H1 (cell line): Measurements from ENCODE around the gene P3H2. TPM values are rescaled to one million over a fixed set of nuclear protein-coding genes. Genes with fewer than 3 reads are reported as not detected.

ENCODE experiments used
- CTCF ChIA-PET: fragments of 300-600 bp; sonication (Branson Sonifier 250); formaldehyde crosslinking; loops from one replicate; lab custom pipeline; 2021; ENCODE audit not compliant: partially characterized antibody; lab: Charles Lee
- POLR2A ChIA-PET: fragments of 300-600 bp; sonication (Branson Sonifier 250); formaldehyde crosslinking; loops from one replicate; lab custom pipeline; 2021; ENCODE audit warnings: inconsistent platforms; ENCODE audit not compliant: partially characterized antibody; lab: Charles Lee
- DNase-seq, 2 experiments: peaks; one replicate each; pipeline versions ENCODE4 v3.0.0 to v3.0.0-alpha.2; 2010 to 2022; ENCODE audit warnings: low spot score in 2 of 2, low read depth in 1 of 2, mixed read lengths in 1 of 2
- FAIRE-seq: peaks from 2 replicates; lab custom pipeline; 2011; peaks lifted over from hg19 to GRCh38; lab: Jason Lieb, UNC
- H2AFZ ChIP-seq: 2 replicates; pipeline ENCODE4 v1.8.1; 2012; ENCODE audit warnings: low read length, inconsistent platforms
- H2AK5ac ChIP-seq: 2 replicates; pipeline ENCODE4 v1.6.1; 2013; ENCODE audit warnings: low read depth, low read length
- H2BK120ac ChIP-seq: replicated peaks from 2 replicates; pipeline ENCODE3; 2013; ENCODE audit warnings: low read depth, low read length, inconsistent platforms
- H2BK12ac ChIP-seq: 2 replicates; pipeline ENCODE4 v1.6.1; 2013; ENCODE audit warnings: low read depth, low read length
- H2BK15ac ChIP-seq: 2 replicates; pipeline ENCODE4 v1.6.1; 2013; ENCODE audit warnings: low read length
- H2BK20ac ChIP-seq: 2 replicates; pipeline ENCODE4 v1.6.1; 2013; ENCODE audit warnings: low read length
- H2BK5ac ChIP-seq: 2 replicates; pipeline ENCODE4 v1.6.1; 2013; ENCODE audit warnings: low read depth, low read length
- H3K14ac ChIP-seq: 2 replicates; pipeline ENCODE4 v1.6.1; 2013; ENCODE audit warnings: inconsistent platforms; ENCODE audit not compliant: insufficient read length
- H3K18ac ChIP-seq: 2 replicates; pipeline ENCODE4 v1.6.1; 2013; ENCODE audit warnings: low read length; ENCODE audit errors: extremely low read depth
- H3K23ac ChIP-seq: 2 replicates; pipeline ENCODE4 v1.6.1; 2013; ENCODE audit warnings: inconsistent platforms; ENCODE audit not compliant: insufficient read length
- H3K23me2 ChIP-seq: 2 replicates; pipeline ENCODE4 v1.6.1; 2013; ENCODE audit warnings: low read depth, low read length
- H3K27ac ChIP-seq: 2 replicates; pipeline ENCODE4 v1.6.1; 2011; ENCODE audit warnings: low read depth, low read length, inconsistent platforms
- H3K27me3 ChIP-seq, 4 experiments: replicated peaks in 1 of 4; 1 replicate in 1 of 4; 2 replicates in 3 of 4; pipeline versions ENCODE4 v1.6.1 to v1.8.1; 2011 to 2013; ENCODE audit warnings: low read length in 3 of 4, mild to moderate bottlenecking in 3 of 4, inconsistent platforms in 2 of 4, mixed read lengths in 2 of 4, moderate library complexity in 1 of 4; ENCODE audit not compliant: control insufficient read depth in 3 of 4, insufficient read depth in 3 of 4; ENCODE audit errors: extremely low read depth in 1 of 4
- H3K36me3 ChIP-seq, 4 experiments: 2 replicates each; pipeline versions ENCODE4 v1.6.1 to v1.8.1; 2011 to 2013; ENCODE audit warnings: mild to moderate bottlenecking in 4 of 4, low read length in 3 of 4, moderate library complexity in 2 of 4, control low read depth in 1 of 4, inconsistent platforms in 1 of 4; ENCODE audit not compliant: insufficient read depth in 4 of 4, control insufficient read depth in 2 of 4
- H3K4ac ChIP-seq: replicated peaks from 2 replicates; pipeline ENCODE3; 2013; ENCODE audit warnings: low read length, low read depth, mixed read lengths, inconsistent platforms; ENCODE audit not compliant: insufficient read length
- H3K4me1 ChIP-seq, 4 experiments: replicated peaks in 1 of 4; 1 replicate in 1 of 4; 2 replicates in 3 of 4; pipeline versions ENCODE4 v1.6.1 to v1.8.1; 2011 to 2013; ENCODE audit warnings: low read length in 3 of 4, inconsistent platforms in 2 of 4, mixed read lengths in 1 of 4; ENCODE audit not compliant: insufficient read depth in 4 of 4, control insufficient read depth in 3 of 4
- H3K4me2 ChIP-seq, 2 experiments: 2 replicates each; pipeline versions ENCODE4 v1.6.1 to v1.8.1; 2011 to 2013; ENCODE audit warnings: low read depth in 2 of 2, low read length in 2 of 2, control low read depth in 1 of 2, inconsistent platforms in 1 of 2, mild to moderate bottlenecking in 1 of 2; ENCODE audit not compliant: insufficient read depth in 1 of 2
- H3K4me3 ChIP-seq, 4 experiments: fragments of 200-600, 300-600 bp in 1 of 4; sonication (generic), shearing (Covaris generic), sonication (Bioruptor Twin) in 1 of 4; 2 replicates each; pipeline versions ENCODE4 v1.5.1 to v1.8.1; 2011 to 2016; ENCODE audit warnings: low read length in 4 of 4, low read depth in 3 of 4, control low read depth in 2 of 4, inconsistent platforms in 2 of 4, mild to moderate bottlenecking in 2 of 4, mixed read lengths in 1 of 4, moderate library complexity in 1 of 4; ENCODE audit not compliant: insufficient read depth in 2 of 4; ENCODE audit errors: extremely low read depth in 1 of 4
- H3K56ac ChIP-seq: replicated peaks from 2 replicates; pipeline ENCODE3; 2013; ENCODE audit warnings: low read depth, mild to moderate bottlenecking, mixed read lengths, low read length, inconsistent platforms; ENCODE audit not compliant: insufficient read length
- H3K79me1 ChIP-seq: 2 replicates; pipeline ENCODE4 v1.6.1; 2013; ENCODE audit warnings: low read depth, low read length, control low read depth
- H3K79me2 ChIP-seq, 2 experiments: 2 replicates each; pipeline versions ENCODE4 v1.6.1 to v1.8.1; 2012 to 2013; ENCODE audit warnings: low read length in 2 of 2, mild to moderate bottlenecking in 2 of 2, inconsistent platforms in 1 of 2; ENCODE audit not compliant: insufficient read depth in 2 of 2, control insufficient read depth in 1 of 2
- H3K9ac ChIP-seq, 4 experiments: replicated peaks in 1 of 4; 1 replicate in 1 of 4; 2 replicates in 3 of 4; pipeline versions ENCODE4 v1.6.1 to v1.8.1; 2011 to 2013; ENCODE audit warnings: low read depth in 3 of 4, low read length in 3 of 4, control low read depth in 2 of 4, mild to moderate bottlenecking in 2 of 4, moderate library complexity in 2 of 4, inconsistent platforms in 1 of 4; ENCODE audit errors: extremely low read depth in 1 of 4
- H3K9me3 ChIP-seq, 2 experiments: 2 replicates each; pipeline versions ENCODE4 v1.6.1 to v1.8.1; 2012 to 2013; ENCODE audit warnings: mild to moderate bottlenecking in 2 of 2, moderate library complexity in 2 of 2, control low read depth in 1 of 2, inconsistent platforms in 1 of 2, low read depth in 1 of 2, low read length in 1 of 2, mixed read lengths in 1 of 2; ENCODE audit not compliant: insufficient read depth in 2 of 2
- H4K20me1 ChIP-seq, 2 experiments: replicated peaks in 1 of 2; 2 replicates each; pipeline versions ENCODE3 to v1.8.1; 2011 to 2013; ENCODE audit warnings: inconsistent platforms in 2 of 2, low read length in 2 of 2, mild to moderate bottlenecking in 1 of 2; ENCODE audit not compliant: insufficient read depth in 2 of 2, control insufficient read depth in 1 of 2
- H4K5ac ChIP-seq: 2 replicates; pipeline ENCODE4 v1.6.1; 2013; ENCODE audit warnings: low read length, low read depth, mixed read lengths, inconsistent platforms; ENCODE audit not compliant: insufficient read length
- H4K8ac ChIP-seq: 2 replicates; pipeline ENCODE4 v1.8.0; 2013; ENCODE audit warnings: mild to moderate bottlenecking, moderate library complexity, low read length, inconsistent platforms; ENCODE audit not compliant: insufficient read depth; ENCODE audit errors: extremely low read depth
- H4K91ac ChIP-seq: replicated peaks from 2 replicates; pipeline ENCODE3; 2013; ENCODE audit warnings: low read length, mixed read lengths, inconsistent platforms; ENCODE audit not compliant: insufficient read length
- ATF3 ChIP-seq: IDR thresholded peaks from 2 replicates; pipeline ENCODE4 v1.6.1; 2011; ENCODE audit warnings: low read depth, mild to moderate bottlenecking, low read length; ENCODE audit not compliant: insufficient read depth
- CEBPB ChIP-seq: IDR thresholded peaks from 2 replicates; pipeline ENCODE4 v1.6.1; 2012; ENCODE audit warnings: low read depth, low read length
- EP300 ChIP-seq, 2 experiments: IDR thresholded peaks; 1 replicate in 1 of 2; 2 replicates in 1 of 2; pipeline ENCODE4 v1.6.1; 2011 to 2012; ENCODE audit warnings: low read depth in 2 of 2, low read length in 2 of 2, mild to moderate bottlenecking in 2 of 2, borderline replicate concordance in 1 of 2, inconsistent platforms in 1 of 2, moderate library complexity in 1 of 2
- GTF2F1 ChIP-seq: IDR thresholded peaks from 2 replicates; pipeline ENCODE4 v1.6.1; 2012; ENCODE audit warnings: low read depth, low read length, improper control_type of control experiment, borderline replicate concordance
- KDM5A ChIP-seq: fragments of 200-600 bp; IDR thresholded peaks from 2 replicates; pipeline ENCODE4 v1.7.1; 2012; ENCODE audit warnings: mild to moderate bottlenecking, low read length, inconsistent platforms, mixed read lengths
- POU5F1 ChIP-seq: IDR thresholded peaks from 2 replicates; pipeline ENCODE4 v1.6.1; 2011; ENCODE audit warnings: low read depth, mild to moderate bottlenecking, low read length, moderate library complexity
- RXRA ChIP-seq: IDR thresholded peaks from 2 replicates; pipeline ENCODE4 v1.6.1; 2011; ENCODE audit warnings: low read depth, mild to moderate bottlenecking, low read length, moderate library complexity; ENCODE audit not compliant: insufficient read depth
- SAP30 ChIP-seq: fragments of 300-600 bp; sonication (generic); IDR thresholded peaks from 2 replicates; pipeline ENCODE4 v1.7.1; 2012; ENCODE audit warnings: low read length, moderate library complexity, mild to moderate bottlenecking, inconsistent platforms; ENCODE audit not compliant: insufficient read depth, insufficient replicate concordance
- WGBS, 2 experiments: shearing (Covaris generic) in 1 of 2; methylation state at CpG; one replicate each; pipeline versions ENCODE4 v1.1.6 to v1.1.7; 2013 to 2015; ENCODE audit warnings: low lambda C conversion rate in 2 of 2, mixed read lengths in 2 of 2, inconsistent platforms in 1 of 2, low coverage in 1 of 2, missing lambda C conversion rate in 1 of 2; ENCODE audit not compliant: insufficient replicate concordance in 2 of 2, insufficient coverage in 1 of 2, insufficient read length in 1 of 2; ENCODE audit errors: extremely low coverage in 1 of 2, missing lambda C conversion rate in 1 of 2; 5-methylcytosine and 5-hydroxymethylcytosine counted together
- polyA plus RNA-seq, 7 experiments: library from polyadenylated mRNA; depleted of rRNA in 3 of 7; stranded (reverse) in 5 of 7; unstranded in 2 of 7; fragments of >200 nt in 5 of 7; fragments of 200-250 nt in 2 of 7; gene quantifications; 1 replicate in 5 of 7; 2 replicates in 1 of 7; 4 replicates in 1 of 7; pipeline versions ENCODE4 v1.2.1 to v1.2.3, GENCODE V29; 2011 to 2013; ENCODE audit warnings: missing spikeins in 2 of 7, mixed read lengths in 2 of 7
- total RNA-seq: library from RNA; stranded (reverse); fragmentation: NEBNext Ultra II Directional; extraction: Animal tissue kit (Norgen Biotek cat#: 25700); gene quantifications from 2 replicates; pipeline ENCODE4 v1.2.1, GENCODE V29; 2021

P3H2 gene
- total and polyA plus RNA-seq, 2 of the 8 experiments (the other 6 are each of a cell fraction or from before 2014, with no cell fraction given) = 40.5 to 60.4 TPM

GRCh38 chr3:190105876-190106275 is 14.8 kb downstream of the P3H2 start:
- TF ChIP-seq CEBPB (no peak), POU5F1 (no peak), GTF2F1 (no peak), RXRA (no peak), SAP30 (no peak), EP300 (IDR thresholded peaks at IDR 0.05; ENCODE audit: borderline replicate concordance in 1 of 2, low read depth in 2 of 2, low read length in 2 of 2) (no peak), ATF3 (no peak), KDM5A (no peak)
- H3K79me2 ChIP-seq = peaks cover 0 to 61% of the 10 kb centered on the region in 2 experiments; a peak in 2 of 4 replicates
- POLR2A ChIA-PET = no interaction called here

More at GRCh38 chr3:190105876-190106275, 14.8 kb downstream of the P3H2 start:
- H4K20me1 ChIP-seq = peaks cover 0 to 2% of the 10 kb centered on the region in 2 experiments
- H2BK5ac ChIP-seq = no peak overlapping the region
- no peak overlapping the region for H3K4ac ChIP-seq
- H2BK15ac ChIP-seq = no peak overlapping the region
- no peak overlapping the region for H4K91ac ChIP-seq
- H3K36me3 ChIP-seq = no peaks in the 10 kb centered on the region; a peak in 1 of 8 replicates
- no peak overlapping the region for H2BK120ac ChIP-seq
- no peak overlapping the region for H3K9ac ChIP-seq
- H2AK5ac ChIP-seq = no peak overlapping the region
- H3K23me2 ChIP-seq = no peaks in the 10 kb centered on the region
- H3K23ac ChIP-seq = no peak overlapping the region
- H3K79me1 ChIP-seq = no peaks in the 10 kb centered on the region
- H3K4me1 ChIP-seq = peaks cover 0 to 7% (median under 1%) of the 10 kb centered on the region in 4 experiments; a peak in 2 of 7 replicates
- no peaks in the 10 kb centered on the region for H3K27me3 ChIP-seq
- no peak overlapping the region for H3K18ac ChIP-seq
- no peak overlapping the region for H3K4me3 ChIP-seq
- FAIRE-seq (no peak), DNase-seq (no peak)
- H3K14ac ChIP-seq = no peak overlapping the region
- no peak overlapping the region for H2AFZ ChIP-seq
- WGBS, 2 experiments = 100% methylated on average over 1 of the region's 1 CpG; no CpG with 5 or more reads in 1 of the 2 experiments
- no peaks in the 10 kb centered on the region for H3K9me3 ChIP-seq
- H2BK20ac ChIP-seq = no peak overlapping the region
- CTCF ChIA-PET = interaction anchor here (1.0 to 1.2 kb wide), 2 partner anchors 139 to 142 kb away, joined by 3 read pairs; no protein-coding TSS in a partner anchor
- no peak overlapping the region for H3K4me2 ChIP-seq
- no peak overlapping the region for H4K8ac ChIP-seq
- H2BK12ac ChIP-seq = no peak overlapping the region
- no peak overlapping the region for H4K5ac ChIP-seq
- no peak overlapping the region for H3K27ac ChIP-seq
- H3K56ac ChIP-seq = no peak overlapping the region
